ENCODE measurements around the gene HM13.
"Not testable (repeated sequence)": the region's sequence is repeated elsewhere in the genome, so short reads cannot be mapped to it uniquely, and the experiment has no call there.

HM13 gene

DNA sequence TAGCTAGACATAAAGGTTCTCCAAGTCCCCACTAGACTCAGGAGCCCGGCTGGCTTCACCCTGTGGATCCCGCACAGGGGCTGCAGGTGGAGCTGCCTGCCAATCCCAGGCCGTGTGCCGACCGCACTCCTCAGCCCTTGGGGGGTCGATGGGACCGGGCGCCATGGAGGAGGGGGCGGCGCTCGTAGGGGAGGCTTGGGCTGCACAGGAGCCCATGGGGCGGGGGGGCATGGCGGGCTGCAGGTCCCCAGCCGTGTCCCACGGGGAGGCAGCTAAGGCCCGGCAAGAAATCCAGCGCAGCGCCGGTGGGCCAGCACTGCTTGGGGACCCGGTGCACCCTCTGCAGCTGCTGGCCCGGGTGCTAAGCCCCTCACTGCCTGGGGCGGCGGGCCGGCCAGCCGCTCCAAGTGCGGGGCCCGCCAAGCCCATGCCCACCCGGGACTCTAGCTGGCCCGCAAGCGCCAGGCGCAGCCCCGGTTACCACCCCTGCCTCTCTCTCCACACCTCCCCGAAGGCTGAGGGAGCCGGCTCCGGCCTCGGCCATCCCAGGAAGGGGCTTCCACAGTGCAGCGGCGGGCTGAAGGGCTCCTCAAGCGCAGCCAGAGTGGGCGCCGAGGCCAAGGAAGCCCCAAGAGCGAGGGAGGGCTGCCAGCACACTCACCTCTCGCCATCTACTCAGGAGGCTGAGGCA, 64.4 kb downstream of the HM13 start:
- no peak for DNase-seq (ENCODE audit: low read depth in 2 of 2)
- no peak overlapping the region for H3K4me3 ChIP-seq (replicated peaks in 1 of 2; ENCODE audit: low read depth in 2 of 2, low read length in 2 of 2)
- TF ChIP-seq, protein P1, sequence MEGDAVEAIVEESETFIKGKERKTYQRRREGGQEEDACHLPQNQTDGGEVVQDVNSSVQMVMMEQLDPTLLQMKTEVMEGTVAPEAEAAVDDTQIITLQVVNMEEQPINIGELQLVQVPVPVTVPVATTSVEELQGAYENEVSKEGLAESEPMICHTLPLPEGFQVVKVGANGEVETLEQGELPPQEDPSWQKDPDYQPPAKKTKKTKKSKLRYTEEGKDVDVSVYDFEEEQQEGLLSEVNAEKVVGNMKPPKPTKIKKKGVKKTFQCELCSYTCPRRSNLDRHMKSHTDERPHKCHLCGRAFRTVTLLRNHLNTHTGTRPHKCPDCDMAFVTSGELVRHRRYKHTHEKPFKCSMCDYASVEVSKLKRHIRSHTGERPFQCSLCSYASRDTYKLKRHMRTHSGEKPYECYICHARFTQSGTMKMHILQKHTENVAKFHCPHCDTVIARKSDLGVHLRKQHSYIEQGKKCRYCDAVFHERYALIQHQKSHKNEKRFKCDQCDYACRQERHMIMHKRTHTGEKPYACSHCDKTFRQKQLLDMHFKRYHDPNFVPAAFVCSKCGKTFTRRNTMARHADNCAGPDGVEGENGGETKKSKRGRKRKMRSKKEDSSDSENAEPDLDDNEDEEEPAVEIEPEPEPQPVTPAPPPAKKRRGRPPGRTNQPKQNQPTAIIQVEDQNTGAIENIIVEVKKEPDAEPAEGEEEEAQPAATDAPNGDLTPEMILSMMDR (IDR thresholded peaks at IDR 0.05; ENCODE audit: low read depth, low read length) = no peak

DNA sequence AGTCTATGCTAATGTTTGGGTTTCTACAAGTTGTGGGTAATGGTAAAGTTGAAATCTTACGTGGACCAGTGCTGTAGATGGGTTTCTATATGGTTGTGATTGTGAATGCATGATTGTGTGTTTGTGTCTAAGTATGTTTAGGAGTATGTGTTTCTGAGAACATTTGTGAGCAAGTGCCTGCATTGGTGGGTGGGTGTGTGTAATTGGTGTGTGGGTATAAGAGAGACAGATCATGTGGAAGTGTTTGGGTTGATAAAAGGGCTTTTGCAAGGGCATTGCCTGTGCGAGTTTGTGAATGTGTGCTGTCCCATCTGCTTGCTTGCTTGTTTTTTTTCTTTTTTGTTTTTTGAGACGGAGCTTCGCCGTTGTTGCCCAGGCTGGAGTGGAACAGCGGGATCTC, 65.0 kb downstream of the HM13 start:
- TF ChIP-seq, protein P1 (IDR thresholded peaks at IDR 0.05; ENCODE audit: low read depth, low read length) = no peak
- no peak overlapping the region for H3K4me3 ChIP-seq (replicated peaks in 1 of 2; ENCODE audit: low read depth in 2 of 2, low read length in 2 of 2)
- no peak for DNase-seq (ENCODE audit: low read depth in 2 of 2)

DNA sequence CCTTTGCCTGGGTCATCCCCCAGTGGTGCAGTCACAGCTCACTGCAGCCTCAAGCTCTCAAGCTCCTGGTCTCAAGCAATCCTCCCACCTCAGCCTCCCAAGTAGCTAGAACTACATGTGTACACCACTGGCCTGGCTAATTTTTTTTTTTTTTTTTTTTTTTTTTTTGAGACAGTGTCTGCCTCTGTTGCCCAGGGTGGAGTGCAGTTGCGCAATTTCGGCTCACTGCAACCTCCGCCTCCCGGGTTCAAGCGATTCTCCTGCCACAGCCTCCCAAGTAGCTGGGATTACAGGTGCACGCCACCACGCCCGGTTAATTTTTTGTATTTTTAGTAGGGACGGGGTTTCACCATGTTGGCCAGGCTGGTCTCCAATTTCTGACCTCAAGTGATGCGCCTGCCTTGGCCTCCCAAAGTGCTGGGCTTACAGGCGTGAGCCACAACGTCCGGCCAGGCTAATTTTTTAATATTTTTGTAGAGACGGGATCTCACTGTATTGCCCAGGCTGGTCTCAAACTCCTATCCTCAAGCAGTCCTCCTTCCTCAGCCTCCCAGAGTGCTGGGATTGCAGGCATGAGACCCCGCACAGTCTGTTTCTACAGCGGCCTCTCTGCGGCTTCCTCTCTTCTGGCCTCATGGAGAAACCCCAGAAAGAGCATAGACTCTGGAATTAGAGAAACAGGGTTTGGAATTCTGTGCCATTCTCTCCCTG, 65.9 kb downstream of the HM13 start:
- not testable (repeated sequence) for DNase-seq (ENCODE audit: low read depth in 2 of 2); H3K4me3 ChIP-seq (replicated peaks in 1 of 2; ENCODE audit: low read depth in 2 of 2, low read length in 2 of 2)

DNA sequence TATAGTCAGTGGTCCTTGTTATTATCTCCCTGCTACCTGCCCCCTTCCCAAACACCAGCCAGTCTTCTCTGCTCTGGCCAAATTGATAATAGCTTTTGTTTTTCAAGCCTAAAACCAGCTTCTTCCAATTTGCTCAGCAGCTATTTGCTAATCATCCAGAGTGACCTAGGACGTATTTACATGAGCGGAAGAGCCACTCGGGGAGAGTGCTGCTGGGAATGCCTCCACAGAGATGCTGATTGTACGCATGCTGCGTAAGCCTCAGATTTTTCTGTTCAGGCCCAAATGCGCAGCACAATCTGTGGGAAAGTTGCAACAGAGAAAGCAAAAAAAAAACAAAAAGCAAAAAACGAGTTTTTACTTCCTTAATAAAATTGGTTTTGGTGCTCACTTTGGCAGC, 66.5 kb downstream of the HM13 start:
- TF ChIP-seq, protein P1 (IDR thresholded peaks at IDR 0.05; ENCODE audit: low read depth, low read length) = no peak
- DNase-seq (ENCODE audit: low read depth in 2 of 2) = no peak
- H3K4me3 ChIP-seq (replicated peaks in 1 of 2; ENCODE audit: low read depth in 2 of 2, low read length in 2 of 2) = no peak overlapping the region

DNA sequence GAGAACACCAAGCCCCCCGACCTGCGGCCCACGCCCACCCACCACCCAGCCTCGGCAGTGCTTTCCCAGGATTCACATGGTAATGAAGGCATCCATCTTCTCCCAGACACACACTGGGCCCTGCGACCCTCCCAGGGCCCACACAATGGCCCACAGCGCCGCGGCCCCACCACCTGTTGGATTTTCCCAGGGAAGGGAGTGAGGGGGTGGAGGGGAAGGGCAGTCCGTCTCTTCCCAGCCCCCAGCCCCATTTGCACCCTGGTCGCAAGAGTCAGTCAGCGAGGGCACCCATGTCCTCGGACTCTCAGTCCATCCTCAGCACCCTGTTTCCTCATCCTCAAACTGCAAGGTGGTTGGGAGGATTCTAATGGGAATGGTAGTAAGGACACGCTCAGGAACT, 67.1 kb downstream of the HM13 start:
- no peak overlapping the region for H3K4me3 ChIP-seq (replicated peaks in 1 of 2; ENCODE audit: low read depth in 2 of 2, low read length in 2 of 2)
- DNase-seq (ENCODE audit: low read depth in 2 of 2) = no peak
- TF ChIP-seq, protein P1 (IDR thresholded peaks at IDR 0.05; ENCODE audit: low read depth, low read length) = no peak

DNA sequence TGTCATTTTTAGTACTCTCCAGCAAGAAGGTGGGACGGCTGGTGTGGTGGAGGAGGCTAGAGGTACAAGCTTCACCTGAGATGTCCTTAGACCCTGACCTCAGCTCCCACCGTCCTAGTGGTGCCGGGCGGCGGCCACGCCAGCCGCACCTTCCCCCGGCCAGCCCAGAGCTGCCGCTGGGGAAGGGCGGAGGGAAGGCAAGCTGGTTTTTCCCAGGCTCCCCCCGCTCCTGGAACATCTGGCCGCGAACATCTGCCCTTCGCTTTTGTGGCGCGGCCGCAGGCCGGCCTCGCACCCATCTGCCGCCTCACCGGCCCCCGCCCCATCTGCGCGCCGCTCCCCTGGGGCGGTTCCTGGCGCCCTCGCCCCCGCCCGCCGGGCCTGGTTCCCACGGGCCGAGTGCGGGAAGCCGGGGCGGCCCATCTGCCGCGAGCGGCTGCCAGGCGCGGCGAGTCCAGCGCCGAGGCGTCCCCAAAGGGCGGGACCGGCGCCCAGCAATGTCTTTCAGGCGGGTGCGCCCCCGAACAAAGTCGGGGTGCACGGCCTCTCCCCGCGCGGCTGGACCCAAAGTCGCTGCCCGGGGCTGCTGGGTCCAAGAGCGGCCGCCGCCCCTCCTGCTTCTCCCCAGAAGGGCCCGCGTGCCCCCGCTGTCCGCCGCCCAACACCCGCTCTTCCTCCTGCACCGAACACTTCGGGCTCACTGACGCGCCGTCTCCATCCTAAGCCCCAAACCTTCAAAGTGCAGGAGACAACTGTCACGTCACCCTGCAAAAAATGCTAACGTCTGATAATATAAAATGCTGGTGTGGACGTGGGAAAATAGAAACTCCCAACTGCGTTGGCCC, 73.5 kb downstream of the HM13 start:
- H3K4me3 ChIP-seq (replicated peaks in 1 of 2; ENCODE audit: low read depth in 2 of 2, low read length in 2 of 2) = peak overlapping the region; percentile 41 to 48
- DNase-seq (ENCODE audit: low read depth in 2 of 2) = peak in 1 of 2 donors; percentile 63
- TF ChIP-seq, protein P1 (IDR thresholded peaks at IDR 0.05; ENCODE audit: low read depth, low read length) = no peak

DNA sequence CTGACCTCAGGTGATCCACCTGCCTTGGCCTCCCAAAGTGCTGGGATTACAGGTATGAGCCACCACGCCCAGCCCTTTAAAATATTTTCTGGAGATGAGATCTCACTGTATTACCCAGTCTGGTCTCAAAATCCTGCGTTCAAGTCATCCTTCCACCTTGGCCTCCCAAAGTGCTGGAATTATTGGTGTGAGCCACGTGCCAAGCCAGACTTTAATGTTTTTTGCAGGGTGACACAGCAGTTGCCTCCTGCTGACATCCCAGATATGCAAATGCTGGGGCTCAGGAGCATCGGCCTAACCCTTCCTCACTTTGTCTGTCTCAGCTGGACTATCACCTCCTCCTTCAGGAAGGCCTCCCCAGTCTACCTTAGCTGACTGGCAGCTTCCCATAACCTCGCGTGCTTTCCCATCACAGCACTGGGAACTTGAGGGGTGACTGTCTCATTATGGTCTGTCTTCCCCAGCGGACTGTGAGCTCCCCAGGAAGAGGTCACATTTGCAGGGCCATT, 76.5 kb downstream of the HM13 start:
- no peak for DNase-seq (ENCODE audit: low read depth in 2 of 2)
- H3K4me3 ChIP-seq (replicated peaks in 1 of 2; ENCODE audit: low read depth in 2 of 2, low read length in 2 of 2) = no peak overlapping the region
- TF ChIP-seq, protein P1 (IDR thresholded peaks at IDR 0.05; ENCODE audit: low read depth, low read length) = no peak

Data from cardiac fibroblast (primary cell).